D341Med (cell line): ENCODE results near the gene BACH2.
"Not testable (repeated sequence)": the region's sequence is repeated elsewhere in the genome, so short reads cannot be mapped to it uniquely, and the experiment has no call there.

Experiments used
- DNase-seq: peaks from one replicate; pipeline ENCODE4 v3.0.0; 2012; ENCODE audit warnings: low spot score

BACH2 gene

GRCh38 chr6:89987830-89988229, 308.8 kb downstream of the BACH2 start:
- no peak for DNase-seq

- no peak for DNase-seq
These were observed 309.5 kb downstream of the BACH2 start for GRCh38 chr6:89987140-89987539.

GRCh38 chr6:89986650-89987074, 310.0 kb downstream of the BACH2 start:
- DNase-seq: no peak

GRCh38 chr6:89985751-89986493, 310.7 kb downstream of the BACH2 start:
- no peak for DNase-seq

GRCh38 chr6:89984926-89985750, 311.5 kb downstream of the BACH2 start:
- peak; percentile 83 for DNase-seq

- no peak for DNase-seq
These were observed 316.3 kb downstream of the BACH2 start for GRCh38 chr6:89980353-89980752.

- DNase-seq: no peak
These were observed 317.0 kb downstream of the BACH2 start for GRCh38 chr6:89979481-89980119.

GRCh38 chr6:89978749-89979145, 317.9 kb downstream of the BACH2 start:
- no peak for DNase-seq

GRCh38 chr6:89977808-89978748, 318.6 kb downstream of the BACH2 start:
- peak; percentile 49 for DNase-seq

- no peak for DNase-seq
These were observed 320.0 kb downstream of the BACH2 start for GRCh38 chr6:89976694-89977020.

GRCh38 chr6:89975991-89976693, 320.5 kb downstream of the BACH2 start:
- DNase-seq: no peak

GRCh38 chr6:89975366-89975765, 321.3 kb downstream of the BACH2 start:
- no peak for DNase-seq

- DNase-seq: no peak
These were observed 321.8 kb downstream of the BACH2 start for GRCh38 chr6:89974834-89975233.

GRCh38 chr6:89972025-89972381, 324.6 kb downstream of the BACH2 start:
- no peak for DNase-seq

GRCh38 chr6:89971338-89972024, 325.2 kb downstream of the BACH2 start:
- DNase-seq: not testable (repeated sequence)

- peak; percentile 70 for DNase-seq
These were observed 325.9 kb downstream of the BACH2 start for GRCh38 chr6:89970609-89971337.

GRCh38 chr6:89970072-89970471, 326.6 kb downstream of the BACH2 start:
- DNase-seq: peak; percentile 58

- DNase-seq: no peak
These were observed 329.7 kb downstream of the BACH2 start for GRCh38 chr6:89966913-89967312.

GRCh38 chr6:89966228-89966544, 330.5 kb downstream of the BACH2 start:
- peak; percentile 48 for DNase-seq
